Progenitor cell of endocrine pancreas (in vitro differentiated cells): ENCODE measurements around the gene AOPEP. TPM values are rescaled to one million over a fixed set of nuclear protein-coding genes. Genes with fewer than 3 reads are reported as not detected.

Source experiments
- DNase-seq: peaks from one replicate; pipeline ENCODE4 v3.0.0; 2021; ENCODE audit warnings: low spot score; ENCODE audit not compliant: unreplicated experiment
- H3K27ac Mint-ChIP-seq: 2 replicates; pipeline ENCODE4 v1.8.0; 2021; ENCODE audit warnings: mild to moderate bottlenecking, moderate library complexity, mixed read lengths
- H3K27me3 Mint-ChIP-seq: 2 replicates; pipeline ENCODE4 v1.8.0; 2021; ENCODE audit warnings: mixed read lengths
- H3K36me3 Mint-ChIP-seq: 2 replicates; pipeline ENCODE4 v1.8.0; 2022; ENCODE audit warnings: mixed read lengths; ENCODE audit not compliant: insufficient read depth
- H3K4me1 Mint-ChIP-seq: 2 replicates; pipeline ENCODE4 v1.8.0; 2021; ENCODE audit warnings: low read depth, mixed read lengths
- H3K4me3 Mint-ChIP-seq: 2 replicates; pipeline ENCODE4 v1.8.0; 2021; ENCODE audit warnings: low read depth, mild to moderate bottlenecking, moderate library complexity, mixed read lengths
- H3K9me3 Mint-ChIP-seq: 2 replicates; pipeline ENCODE4 v1.8.0; 2021; ENCODE audit warnings: low read depth, mixed read lengths
- CTCF ChIP-seq: fragments of 200-600 bp; sonication (generic); IDR thresholded peaks from one replicate; pipeline ENCODE4 v1.5.0; 2021; ENCODE audit warnings: antibody characterized with exemption, mild to moderate bottlenecking; ENCODE audit not compliant: unreplicated experiment
- total RNA-seq: library from RNA; stranded (reverse); gene quantifications from 2 replicates; pipeline ENCODE4 v1.2.1, GENCODE V29; 2021

Gene AOPEP
- total RNA-seq, 1 donor from 2014 or later: 58.2 TPM

- no peak for TF ChIP-seq CTCF
- DNase-seq: no peak
- H3K9me3 Mint-ChIP-seq: no peaks in the 10 kb centered on the region
- H3K4me1 Mint-ChIP-seq: peaks cover 53% of the 10 kb centered on the region
- no peak overlapping the region for H3K27ac Mint-ChIP-seq
- H3K36me3 Mint-ChIP-seq: peaks cover 2% of the 10 kb centered on the region
- no peak overlapping the region for H3K4me3 Mint-ChIP-seq
- no peaks in the 10 kb centered on the region for H3K27me3 Mint-ChIP-seq
Measured at GRCh38 chr9:95053611-95054570, 327.4 kb downstream of the AOPEP start.

GRCh38 chr9:95055334-95055850 is 328.9 kb downstream of the AOPEP start:
- Mint-ChIP-seq H3K4me3 (peak overlapping the region; percentile 9), H3K4me1 (peaks cover 56% of the 10 kb centered on the region), H3K9me3 (no peaks in the 10 kb centered on the region), H3K27me3 (no peaks in the 10 kb centered on the region), H3K27ac (peak overlapping the region; percentile 89), H3K36me3 (peaks cover 2% of the 10 kb centered on the region)
- TF ChIP-seq CTCF: no peak
- DNase-seq: no peak

- DNase-seq: no peak
- peaks cover 54% of the 10 kb centered on the region for H3K4me1 Mint-ChIP-seq
- H3K4me3 Mint-ChIP-seq: peak overlapping the region; percentile 11
- H3K27ac Mint-ChIP-seq: peak overlapping the region; percentile 89
- H3K27me3 Mint-ChIP-seq: no peaks in the 10 kb centered on the region
- no peak for TF ChIP-seq CTCF
- H3K9me3 Mint-ChIP-seq: no peaks in the 10 kb centered on the region
- H3K36me3 Mint-ChIP-seq: peaks cover 5% of the 10 kb centered on the region
Measured at GRCh38 chr9:95055851-95056551, 329.5 kb downstream of the AOPEP start.

- H3K4me1 Mint-ChIP-seq: peaks cover 54% of the 10 kb centered on the region
- H3K27me3 Mint-ChIP-seq: no peaks in the 10 kb centered on the region
- H3K36me3 Mint-ChIP-seq: peaks cover 7% of the 10 kb centered on the region
- TF ChIP-seq CTCF: no peak
- H3K4me3 Mint-ChIP-seq: peak overlapping the region; percentile 5
- no peak for DNase-seq
- H3K9me3 Mint-ChIP-seq: no peaks in the 10 kb centered on the region
- H3K27ac Mint-ChIP-seq: peak overlapping the region; percentile 89
Measured at GRCh38 chr9:95057101-95057500, 330.6 kb downstream of the AOPEP start.

- no peak for DNase-seq
- H3K36me3 Mint-ChIP-seq: peaks cover 9% of the 10 kb centered on the region
- peak overlapping the region; percentile 3 for H3K4me3 Mint-ChIP-seq
- TF ChIP-seq CTCF: no peak
- peak overlapping the region; percentile 89 for H3K27ac Mint-ChIP-seq
- H3K4me1 Mint-ChIP-seq: peaks cover 54% of the 10 kb centered on the region
- no peaks in the 10 kb centered on the region for H3K27me3 Mint-ChIP-seq
- H3K9me3 Mint-ChIP-seq: no peaks in the 10 kb centered on the region
Measured at GRCh38 chr9:95058121-95058785, 331.8 kb downstream of the AOPEP start.
